GM19467 (cell line): ENCODE measurements around the gene CDC42BPA.
"Not testable (repeated sequence)": the region's sequence is repeated elsewhere in the genome, so short reads cannot be mapped to it uniquely, and the experiment has no call there.

Experiments
- ATAC-seq: cut with Tn5 transposase; IDR thresholded peaks from one replicate; pipeline ENCODE4 v1.9.1; 2021; ENCODE audit warnings: mild to moderate bottlenecking, moderate library complexity; ENCODE audit not compliant: unreplicated experiment

The CDC42BPA gene

GRCh38 chr1:227004796-227005195, 313.5 kb downstream of the CDC42BPA start:
- ATAC-seq, result no peak

GRCh38 chr1:227003165-227003564, 315.1 kb downstream of the CDC42BPA start:
- ATAC-seq, result no peak

- no peak for ATAC-seq
Observed at GRCh38 chr1:227002531-227003049, 315.7 kb downstream of the CDC42BPA start.

- ATAC-seq, result not testable (repeated sequence)
Observed at GRCh38 chr1:226999579-226999978, 318.7 kb downstream of the CDC42BPA start.

GRCh38 chr1:226995365-226996332, 322.6 kb downstream of the CDC42BPA start:
- ATAC-seq, result peak; percentile 81

- ATAC-seq, result no peak
Observed at GRCh38 chr1:226994586-226995364, 323.5 kb downstream of the CDC42BPA start.

GRCh38 chr1:226993814-226994585, 324.3 kb downstream of the CDC42BPA start:
- no peak for ATAC-seq

- ATAC-seq, result no peak
Observed at GRCh38 chr1:226991920-226992319, 326.4 kb downstream of the CDC42BPA start.

GRCh38 chr1:226990133-226990716, 328.1 kb downstream of the CDC42BPA start:
- no peak for ATAC-seq

GRCh38 chr1:226989085-226989920, 329.0 kb downstream of the CDC42BPA start:
- no peak for ATAC-seq

GRCh38 chr1:226988334-226988666, 330.0 kb downstream of the CDC42BPA start:
- ATAC-seq, result no peak

- no peak for ATAC-seq
Observed at GRCh38 chr1:226987623-226988333, 330.5 kb downstream of the CDC42BPA start.

GRCh38 chr1:226987179-226987536, 331.1 kb downstream of the CDC42BPA start:
- no peak for ATAC-seq

GRCh38 chr1:226986496-226987178, 331.7 kb downstream of the CDC42BPA start:
- no peak for ATAC-seq

GRCh38 chr1:226985839-226986463, 332.3 kb downstream of the CDC42BPA start:
- ATAC-seq, result no peak

GRCh38 chr1:226985239-226985838, 333.0 kb downstream of the CDC42BPA start:
- no peak for ATAC-seq

GRCh38 chr1:226984521-226985238, 333.6 kb downstream of the CDC42BPA start:
- no peak for ATAC-seq
